Urinary bladder (tissue), 4 donors: ENCODE data around the gene NRBP1. TPM values are rescaled to one million over a fixed set of nuclear protein-coding genes. Genes with fewer than 3 reads are reported as not detected.

Source experiments
- DNase-seq: peaks from one replicate; pipeline ENCODE4 v3.0.0-alpha.2; 2015; ENCODE audit errors: extremely low spot score
- H3K27ac ChIP-seq: one replicate; pipeline ENCODE4 v1.5.1; 2013; ENCODE audit warnings: low read depth, mild to moderate bottlenecking, moderate library complexity
- H3K36me3 ChIP-seq: one replicate; pipeline ENCODE4 v1.6.1; 2013; ENCODE audit warnings: mild to moderate bottlenecking, moderate library complexity; ENCODE audit not compliant: insufficient read depth
- H3K4me1 ChIP-seq: one replicate; pipeline ENCODE4 v1.6.1; 2013; ENCODE audit warnings: mild to moderate bottlenecking, moderate library complexity; ENCODE audit not compliant: insufficient read depth
- H3K4me3 ChIP-seq: one replicate; pipeline ENCODE4 v1.5.1; 2013; ENCODE audit warnings: low read depth, low read length
- WGBS: extraction: QIAGEN DNeasy Blood & Tissue Kit; methylation state at CpG from one replicate; pipeline ENCODE4 v1.1.7; 2013; 5-methylcytosine and 5-hydroxymethylcytosine counted together
- polyA plus RNA-seq: library from polyadenylated mRNA; stranded (reverse); fragments of 200-250 nt; gene quantifications from one replicate; pipeline ENCODE4 v1.2.3, GENCODE V29; 2013
- small RNA-seq: library from RNA; depleted of rRNA; stranded (forward); fragments of <200 nt; gene quantifications from one replicate; pipeline ENCODE3, GENCODE V24; 2014
- total RNA-seq: library from RNA; depleted of rRNA; stranded (reverse); fragments of >200 nt; gene quantifications from one replicate; pipeline ENCODE4 v1.2.3, GENCODE V29; 2014
- donor health status: healthy with polysubstance abuse.
- donor health status: healthy.

Gene NRBP1
- total and polyA plus RNA-seq, 2 donors = 87.7 to 113 TPM

- peak within 1 kb of the TSS; percentile 44 for H3K4me3 ChIP-seq
- no peaks in the 10 kb centered on the region for H3K36me3 ChIP-seq
- whole genome bisulfite sequencing = 6% methylated on average over 43 of the region's 43 CpGs
- H3K27ac ChIP-seq = peak within 1 kb of the TSS; percentile 19
- H3K4me1 ChIP-seq = no peaks in the 10 kb centered on the region
- DNase-seq = peak; percentile 97
Observed at GRCh38 chr2:27489498-27490397, 61.3 kb downstream of the NRBP1 start, which contains the start of gene IFT172. TSS of gene IFT172 (minus strand) at chr2:27489743. CDS start at chr2:27489653, 90 bp downstream.

Small RNA genes lying within 50 kb of the gene (small RNA-seq; reads per million reads assigned to genes)
- gene RNU6-986P = not detected

Other genes with a start within 250 kb of the NRBP1 start
- gene ATRAID, start 216.6 kb upstream of the NRBP1 start, total RNA-seq = 134 TPM
- gene ATRAID, start 216.6 kb upstream of the NRBP1 start, polyA plus RNA-seq = 174 TPM
- 8.2 TPM for gene SLC5A6, start 216.4 kb upstream of the NRBP1 start, total RNA-seq
- 17.7 TPM for gene SLC5A6, start 216.4 kb upstream of the NRBP1 start, polyA plus RNA-seq
- gene CAD, start 211.3 kb upstream of the NRBP1 start, total RNA-seq = 27.3 TPM
- 23.4 TPM for gene CAD, start 211.3 kb upstream of the NRBP1 start, polyA plus RNA-seq
- gene SLC30A3, start 165.6 kb upstream of the NRBP1 start, total RNA-seq = 0.53 TPM
- gene SLC30A3, start 165.6 kb upstream of the NRBP1 start, polyA plus RNA-seq = 0.04 TPM
- 0.42 TPM for gene DNAJC5G, start 153.2 kb upstream of the NRBP1 start, total RNA-seq
- not detected for gene DNAJC5G, start 153.2 kb upstream of the NRBP1 start, polyA plus RNA-seq
- 2.6 TPM for gene TRIM54, start 146.2 kb upstream of the NRBP1 start, total RNA-seq
- gene TRIM54, start 146.2 kb upstream of the NRBP1 start, polyA plus RNA-seq = 0.04 TPM
- gene UCN, start 120.2 kb upstream of the NRBP1 start, total RNA-seq = 1.1 TPM
- gene UCN, start 120.2 kb upstream of the NRBP1 start, polyA plus RNA-seq = 1.5 TPM
- gene MPV17, start 105.5 kb upstream of the NRBP1 start, total RNA-seq = 46.2 TPM
- gene MPV17, start 105.5 kb upstream of the NRBP1 start, polyA plus RNA-seq = 89.2 TPM
- gene GTF3C2, start 71.9 kb upstream of the NRBP1 start, total RNA-seq = 37.7 TPM
- gene GTF3C2, start 71.9 kb upstream of the NRBP1 start, polyA plus RNA-seq = 29.9 TPM
- 11.2 TPM for gene EIF2B4, start 58.3 kb upstream of the NRBP1 start, total RNA-seq
- 48.8 TPM for gene EIF2B4, start 58.3 kb upstream of the NRBP1 start, polyA plus RNA-seq
- 69.8 TPM for gene SNX17, start 58.0 kb upstream of the NRBP1 start, total RNA-seq
- gene SNX17, start 58.0 kb upstream of the NRBP1 start, polyA plus RNA-seq = 105 TPM
- gene ZNF513, start 47.9 kb upstream of the NRBP1 start, total RNA-seq = 6.1 TPM
- 19.9 TPM for gene ZNF513, start 47.9 kb upstream of the NRBP1 start, polyA plus RNA-seq
- 30.0 TPM for gene PPM1G, start 19.0 kb upstream of the NRBP1 start, total RNA-seq
- 65.5 TPM for gene PPM1G, start 19.0 kb upstream of the NRBP1 start, polyA plus RNA-seq
- 2.5 TPM for gene KRTCAP3, start 13.8 kb downstream of the NRBP1 start, total RNA-seq
- gene KRTCAP3, start 13.8 kb downstream of the NRBP1 start, polyA plus RNA-seq = 12.7 TPM
- gene IFT172, start 61.1 kb downstream of the NRBP1 start, total RNA-seq = 37.3 TPM
- 18.6 TPM for gene IFT172, start 61.1 kb downstream of the NRBP1 start, polyA plus RNA-seq
- 7.0 TPM for gene FNDC4, start 66.6 kb downstream of the NRBP1 start, total RNA-seq
- gene FNDC4, start 66.6 kb downstream of the NRBP1 start, polyA plus RNA-seq = 10.5 TPM
- 0.11 TPM for gene GCKR, start 68.2 kb downstream of the NRBP1 start, total RNA-seq
- gene GCKR, start 68.2 kb downstream of the NRBP1 start, polyA plus RNA-seq = 0.49 TPM
- gene ZNF512, start 154.4 kb downstream of the NRBP1 start, total RNA-seq = 40.2 TPM
- 31.6 TPM for gene ZNF512, start 154.4 kb downstream of the NRBP1 start, polyA plus RNA-seq
- gene CCDC121, start 200.4 kb downstream of the NRBP1 start, total RNA-seq = 11.1 TPM
- 5.4 TPM for gene CCDC121, start 200.4 kb downstream of the NRBP1 start, polyA plus RNA-seq
- gene GPN1, start 200.4 kb downstream of the NRBP1 start, total RNA-seq = 28.7 TPM
- 25.6 TPM for gene GPN1, start 200.4 kb downstream of the NRBP1 start, polyA plus RNA-seq
- gene SUPT7L, start 235.0 kb downstream of the NRBP1 start, total RNA-seq = 28.2 TPM
- gene SUPT7L, start 235.0 kb downstream of the NRBP1 start, polyA plus RNA-seq = 23.3 TPM
- gene SLC4A1AP, start 235.3 kb downstream of the NRBP1 start, total RNA-seq = 22.6 TPM
- gene SLC4A1AP, start 235.3 kb downstream of the NRBP1 start, polyA plus RNA-seq = 16.3 TPM